Measurements from ENCODE around the gene NEK6. TPM values are rescaled to one million over a fixed set of nuclear protein-coding genes. Genes with fewer than 3 reads are reported as not detected.

Gene NEK6
- total and polyA plus RNA-seq, 11 donors, result 1.8 to 42.4 (median 6.4) TPM

DNA sequence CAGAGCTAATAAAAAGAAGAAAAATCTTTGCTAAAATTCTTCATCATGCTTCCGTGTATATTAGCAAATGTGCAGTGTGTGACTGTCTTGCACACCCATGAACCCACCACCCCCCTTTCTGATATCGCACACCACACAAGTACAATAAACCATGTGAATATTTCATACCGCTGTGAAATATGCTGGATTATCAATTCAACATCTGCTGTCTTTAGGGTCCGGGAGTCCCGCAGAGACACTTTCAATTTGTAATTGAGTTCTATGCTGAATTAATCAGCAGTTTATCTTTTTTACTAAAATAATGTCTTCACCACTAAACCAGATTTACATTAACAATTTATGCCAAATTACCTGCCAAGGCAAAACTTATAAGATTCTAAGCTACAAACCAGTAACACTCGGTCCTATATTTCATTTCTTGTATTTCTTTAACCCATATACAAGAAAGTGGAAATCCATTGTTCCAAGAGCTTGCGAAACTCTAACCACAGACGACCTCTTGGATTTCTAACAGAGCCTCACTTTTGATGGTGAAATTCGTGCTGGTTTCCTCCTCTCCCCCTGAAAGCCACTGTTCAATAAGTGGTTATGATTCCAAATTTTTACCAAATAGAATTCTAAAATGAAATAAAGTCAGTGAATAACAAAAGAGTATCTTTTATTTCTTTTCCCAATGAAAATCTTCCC, 113.3 kb downstream of the NEK6 start:
- no peak for DNase-seq
- ATAC-seq, result no peak
- H3K4me1 ChIP-seq, result peaks cover 0 to 58% (median 25%) of the 10 kb centered on the region in 12 donors

DNA sequence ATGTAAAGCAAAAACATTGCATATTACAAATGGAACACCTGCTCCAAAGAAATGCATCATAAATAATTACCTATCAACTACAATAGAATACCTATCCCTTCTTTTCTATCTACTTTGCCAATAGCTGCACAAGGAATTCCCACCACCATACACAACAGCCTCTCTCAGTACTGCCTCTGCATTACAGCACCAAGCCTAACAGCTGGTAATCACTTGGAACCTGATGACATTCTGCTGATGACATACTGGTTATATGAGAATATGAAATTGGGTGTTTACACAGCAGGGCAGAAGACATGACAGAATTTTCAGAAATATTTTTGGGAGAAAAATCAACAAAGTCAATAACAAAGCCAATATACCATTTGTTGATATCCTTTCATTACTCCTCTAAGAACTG, 114.3 kb downstream of the NEK6 start:
- Histone ChIP-seq H3K4me1 (peaks cover 0 to 62% (median 30%) of the 10 kb centered on the region in 12 donors), H3K27me3 (no peaks in the 10 kb centered on the region), H3K4me3 (no peak overlapping the region), H3K9me3 (peaks cover 0 to 7% (median 0%) of the 10 kb centered on the region in 12 donors), H3K27ac (no peak overlapping the region), H3K36me3 (peaks cover 0 to 11% (median 0%) of the 10 kb centered on the region in 9 donors)
- DNase-seq (no peak), ATAC-seq (peak in 3 of 4 donors; percentile 27 to 50 (median 37))
- TF ChIP-seq POLR2A (IDR thresholded peaks at IDR 0.05), result no peak
- TF ChIP-seq, protein P1, sequence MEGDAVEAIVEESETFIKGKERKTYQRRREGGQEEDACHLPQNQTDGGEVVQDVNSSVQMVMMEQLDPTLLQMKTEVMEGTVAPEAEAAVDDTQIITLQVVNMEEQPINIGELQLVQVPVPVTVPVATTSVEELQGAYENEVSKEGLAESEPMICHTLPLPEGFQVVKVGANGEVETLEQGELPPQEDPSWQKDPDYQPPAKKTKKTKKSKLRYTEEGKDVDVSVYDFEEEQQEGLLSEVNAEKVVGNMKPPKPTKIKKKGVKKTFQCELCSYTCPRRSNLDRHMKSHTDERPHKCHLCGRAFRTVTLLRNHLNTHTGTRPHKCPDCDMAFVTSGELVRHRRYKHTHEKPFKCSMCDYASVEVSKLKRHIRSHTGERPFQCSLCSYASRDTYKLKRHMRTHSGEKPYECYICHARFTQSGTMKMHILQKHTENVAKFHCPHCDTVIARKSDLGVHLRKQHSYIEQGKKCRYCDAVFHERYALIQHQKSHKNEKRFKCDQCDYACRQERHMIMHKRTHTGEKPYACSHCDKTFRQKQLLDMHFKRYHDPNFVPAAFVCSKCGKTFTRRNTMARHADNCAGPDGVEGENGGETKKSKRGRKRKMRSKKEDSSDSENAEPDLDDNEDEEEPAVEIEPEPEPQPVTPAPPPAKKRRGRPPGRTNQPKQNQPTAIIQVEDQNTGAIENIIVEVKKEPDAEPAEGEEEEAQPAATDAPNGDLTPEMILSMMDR (IDR thresholded peaks at IDR 0.05), result no peak
- intact Hi-C loops (cut with DNase I), result no loop called here

More for the DNA sequence above, 113.3 kb downstream of the NEK6 start:
- peaks cover 0 to 7% (median 0%) of the 10 kb centered on the region in 12 donors for H3K9me3 ChIP-seq
- no peak overlapping the region for H3K27ac ChIP-seq
- no peaks in the 10 kb centered on the region for H3K27me3 ChIP-seq
- no peak for TF ChIP-seq POLR2A (IDR thresholded peaks at IDR 0.05)
- TF ChIP-seq, protein P1 (IDR thresholded peaks at IDR 0.05), result no peak
- intact Hi-C loops (cut with DNase I), result no loop called here
- peaks cover 0 to 17% (median 0%) of the 10 kb centered on the region in 9 donors for H3K36me3 ChIP-seq
- WGBS, 4 donors, result 88 to 90% (median 89%) methylated on average over 9 of the region's 9 CpGs
- no peak overlapping the region for H3K4me3 ChIP-seq

DNA sequence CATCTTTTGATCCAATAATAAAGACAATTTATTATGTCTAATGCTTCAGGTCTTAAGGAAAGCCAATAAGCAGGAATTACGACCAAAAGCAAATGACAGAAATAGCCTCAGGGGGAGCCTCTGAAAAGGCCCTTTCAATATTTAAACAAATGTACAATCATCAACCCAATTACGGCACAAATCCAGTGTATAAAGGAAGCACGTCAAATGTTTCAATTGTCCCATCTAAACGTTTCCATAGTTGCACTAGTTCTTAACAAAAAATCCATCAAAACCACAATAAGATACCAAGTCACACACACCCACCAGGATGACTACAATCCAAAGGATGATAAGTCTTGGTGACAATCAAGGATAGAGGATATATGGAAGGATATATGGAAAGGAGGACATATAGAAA, 115.6 kb downstream of the NEK6 start:
- TF ChIP-seq POLR2A (IDR thresholded peaks at IDR 0.05), result no peak
- Histone ChIP-seq H3K4me3 (no peak overlapping the region), H3K36me3 (peaks cover 0 to 11% (median 0%) of the 10 kb centered on the region in 9 donors), H3K9me3 (peaks cover 0 to 7% (median 0%) of the 10 kb centered on the region in 12 donors), H3K27me3 (no peaks in the 10 kb centered on the region), H3K27ac (no peak overlapping the region), H3K4me1 (peaks cover 0 to 67% (median 41%) of the 10 kb centered on the region in 12 donors)
- DNase-seq (no peak), ATAC-seq (no peak)
- 88 to 96% (median 91%) methylated on average over 4 of the region's 4 CpGs for WGBS, 4 donors
- intact Hi-C loops (cut with DNase I), result no loop called here

DNA sequence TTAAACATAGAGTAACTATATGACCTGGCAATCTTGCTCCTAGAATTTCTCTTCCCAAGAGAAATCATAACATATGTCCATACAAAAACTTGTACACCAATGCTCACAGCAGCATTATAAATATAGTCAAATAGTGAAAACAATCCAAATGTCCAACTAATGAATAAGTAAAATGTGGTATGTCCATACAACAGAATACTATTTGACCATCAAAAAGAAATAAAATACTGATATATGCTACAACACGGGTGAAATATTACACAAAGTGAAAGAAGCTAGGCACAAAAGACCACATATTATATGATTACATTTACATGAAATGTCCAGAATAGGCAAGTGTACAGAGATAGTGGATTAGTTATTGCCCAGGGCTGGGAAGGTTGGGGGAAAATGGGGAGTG, 116.1 kb downstream of the NEK6 start:
- TF ChIP-seq, protein P1 (IDR thresholded peaks at IDR 0.05), result no peak
- TF ChIP-seq POLR2A (IDR thresholded peaks at IDR 0.05), result no peak
- H3K4me3 ChIP-seq, result no peak overlapping the region
- no peak for ATAC-seq
- H3K4me1 ChIP-seq, result peaks cover 0 to 67% (median 44%) of the 10 kb centered on the region in 12 donors
- WGBS, 4 donors, result 94 to 100% (median 97%) methylated on average over 1 of the region's 1 CpG
- H3K27ac ChIP-seq, result no peak overlapping the region
- peaks cover 0 to 11% (median 0%) of the 10 kb centered on the region in 9 donors for H3K36me3 ChIP-seq
- intact Hi-C loops (cut with DNase I), result no loop called here
- no peak for DNase-seq
- no peaks in the 10 kb centered on the region for H3K27me3 ChIP-seq
- H3K9me3 ChIP-seq, result peaks cover 0 to 7% (median 0%) of the 10 kb centered on the region in 12 donors
